WTC11 (cell line): ENCODE measurements around the gene CPNE1. TPM values are rescaled to one million over a fixed set of nuclear protein-coding genes. Genes with fewer than 3 reads are reported as not detected.

ENCODE experiments used
- ATAC-seq: fragments of 200-7000 bp; cut with Tn5 transposase; 2 replicates; pipeline ENCODE4 v1.10.0; 2021; ENCODE audit warnings: mild to moderate bottlenecking, moderate library complexity
- CTCF ChIA-PET: fragments of 300-600 bp; sonication (Branson Sonifier 250); formaldehyde crosslinking; loops from one replicate; lab custom pipeline; 2021; ENCODE audit warnings: antibody characterized with exemption; lab: Charles Lee
- POLR2A ChIA-PET: fragments of 350-600 bp; sonication (Branson Sonifier 250); formaldehyde crosslinking; loops from one replicate; lab custom pipeline; 2021; ENCODE audit warnings: antibody characterized with exemption; lab: Charles Lee
- DNase-seq: peaks from one replicate; pipeline ENCODE4 v3.0.0; 2021; ENCODE audit warnings: low spot score
- H3K27ac Mint-ChIP-seq: 2 replicates; pipeline ENCODE4 v1.8.0; 2021; ENCODE audit warnings: mixed read lengths
- H3K27me3 Mint-ChIP-seq: 2 replicates; pipeline ENCODE4 v1.8.0; 2021; ENCODE audit warnings: low read depth, mild to moderate bottlenecking, moderate library complexity, mixed read lengths
- H3K36me3 Mint-ChIP-seq: 2 replicates; pipeline ENCODE4 v1.8.0; 2021; ENCODE audit warnings: mixed read lengths
- H3K4me1 Mint-ChIP-seq: 2 replicates; pipeline ENCODE4 v1.8.0; 2022; ENCODE audit warnings: mixed read lengths
- H3K4me3 Mint-ChIP-seq: 2 replicates; pipeline ENCODE4 v1.8.0; 2021; ENCODE audit warnings: mild to moderate bottlenecking, moderate library complexity, mixed read lengths
- H3K9me3 Mint-ChIP-seq: 2 replicates; pipeline ENCODE4 v1.8.0; 2021; ENCODE audit warnings: mixed read lengths
- CREB1 ChIP-seq: sonication (generic); formaldehyde crosslinking; IDR thresholded peaks from 2 replicates; pipeline ENCODE4 v1.8.0; 2023; ENCODE audit warnings: mild to moderate bottlenecking, missing genetic modification reagents
- E2F4 ChIP-seq: sonication (generic); formaldehyde crosslinking; IDR thresholded peaks from 2 replicates; pipeline ENCODE4 v1.8.1; 2022; ENCODE audit warnings: low read depth, mild to moderate bottlenecking, moderate library complexity, missing genetic modification reagents, borderline replicate concordance
- JUN ChIP-seq: sonication (generic); formaldehyde crosslinking; IDR thresholded peaks from 2 replicates; pipeline ENCODE4 v1.8.0; 2023; ENCODE audit warnings: mild to moderate bottlenecking, missing genetic modification reagents
- KAT7 ChIP-seq: sonication (generic); formaldehyde crosslinking; IDR thresholded peaks from 2 replicates; pipeline ENCODE4 v1.8.1; 2023; ENCODE audit warnings: missing genetic modification reagents, mild to moderate bottlenecking, borderline replicate concordance
- NR2C2 ChIP-seq: sonication (generic); formaldehyde crosslinking; IDR thresholded peaks from 2 replicates; pipeline ENCODE4 v1.8.0; 2022; ENCODE audit warnings: mild to moderate bottlenecking, missing genetic modification reagents
- OVOL2 ChIP-seq: fragments of 250-450 bp; sonication (Bioruptor Pico); IDR thresholded peaks from 2 replicates; pipeline ENCODE4 v1.9.0; 2021; ENCODE audit warnings: mild to moderate bottlenecking, borderline replicate concordance
- ZBTB43 ChIP-seq: sonication (generic); formaldehyde crosslinking; IDR thresholded peaks from 2 replicates; pipeline ENCODE4 v1.8.1; 2023; ENCODE audit warnings: mild to moderate bottlenecking, missing genetic modification reagents
- total RNA-seq: library from RNA; stranded (reverse); gene quantifications from 3 replicates; pipeline ENCODE4 v1.2.3, GENCODE V29; 2021
- TF ChIP-seq, protein P1 (sequence below): sonication (generic); formaldehyde crosslinking; IDR thresholded peaks from 2 replicates; pipeline ENCODE4 v1.8.1; 2022; ENCODE audit warnings: missing genetic modification reagents, borderline replicate concordance
- TF ChIP-seq, protein P2 (sequence below): sonication (generic); formaldehyde crosslinking; IDR thresholded peaks from 2 replicates; pipeline ENCODE4 v1.8.0; 2022; ENCODE audit warnings: missing genetic modification reagents

Gene CPNE1
- total RNA-seq, 1 experiment from 2014 or later = 312 TPM

DNA sequence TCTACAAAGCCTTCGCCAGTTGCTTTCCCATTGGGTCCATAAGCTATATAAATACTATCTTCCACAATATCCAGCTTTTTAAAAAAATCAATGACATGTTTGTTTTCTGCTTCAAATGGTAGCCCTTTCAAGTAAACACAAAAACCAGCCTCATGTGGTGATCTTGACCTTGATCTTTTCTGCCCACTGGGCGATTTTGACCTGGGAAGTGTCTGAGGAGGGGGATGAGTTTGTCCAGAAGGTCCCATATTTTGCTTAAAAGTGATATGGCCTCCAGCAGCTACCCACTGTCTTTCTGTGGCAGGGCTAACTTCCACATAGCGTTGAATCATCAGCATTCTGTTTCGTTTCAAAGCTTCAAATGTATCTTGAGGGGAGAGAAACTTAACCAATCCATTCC is 10.8 kb downstream of the CPNE1 start:
- peaks cover 17% of the 10 kb centered on the region for H3K36me3 Mint-ChIP-seq
- peaks cover 11% of the 10 kb centered on the region for H3K4me1 Mint-ChIP-seq
- H3K27me3 Mint-ChIP-seq = no peaks in the 10 kb centered on the region
- DNase-seq (no peak), ATAC-seq (no peak)
- no peak for TF ChIP-seq JUN
- no peak for TF ChIP-seq NR2C2
- POLR2A ChIA-PET = no interaction called here
- CTCF ChIA-PET = no interaction called here
- no peaks in the 10 kb centered on the region for H3K9me3 Mint-ChIP-seq
- no peak overlapping the region for H3K27ac Mint-ChIP-seq
- no peak overlapping the region for H3K4me3 Mint-ChIP-seq

DNA sequence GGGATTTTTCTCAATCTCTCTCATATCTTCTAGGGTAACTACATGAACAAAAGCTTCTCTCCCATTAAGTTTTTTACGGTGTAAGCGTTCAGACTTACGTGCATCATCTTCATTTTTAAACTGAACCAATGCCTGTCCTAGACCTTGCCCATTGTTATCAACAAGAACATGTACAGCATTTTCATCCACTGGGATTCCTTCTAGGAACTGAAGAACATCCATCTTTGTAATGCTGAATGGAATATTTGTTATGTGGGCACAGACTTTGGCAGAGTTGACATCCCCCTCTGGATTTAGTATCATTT is 11.3 kb downstream of the CPNE1 start:
- TF ChIP-seq, protein P1, sequence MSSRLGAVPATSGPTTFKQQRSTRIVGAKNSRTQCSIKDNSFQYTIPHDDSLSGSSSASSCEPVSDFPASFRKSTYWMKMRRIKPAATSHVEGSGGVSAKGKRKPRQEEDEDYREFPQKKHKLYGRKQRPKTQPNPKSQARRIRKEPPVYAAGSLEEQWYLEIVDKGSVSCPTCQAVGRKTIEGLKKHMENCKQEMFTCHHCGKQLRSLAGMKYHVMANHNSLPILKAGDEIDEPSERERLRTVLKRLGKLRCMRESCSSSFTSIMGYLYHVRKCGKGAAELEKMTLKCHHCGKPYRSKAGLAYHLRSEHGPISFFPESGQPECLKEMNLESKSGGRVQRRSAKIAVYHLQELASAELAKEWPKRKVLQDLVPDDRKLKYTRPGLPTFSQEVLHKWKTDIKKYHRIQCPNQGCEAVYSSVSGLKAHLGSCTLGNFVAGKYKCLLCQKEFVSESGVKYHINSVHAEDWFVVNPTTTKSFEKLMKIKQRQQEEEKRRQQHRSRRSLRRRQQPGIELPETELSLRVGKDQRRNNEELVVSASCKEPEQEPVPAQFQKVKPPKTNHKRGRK (CRISPR knock-in tag) = no peak
- TF ChIP-seq, protein P2, sequence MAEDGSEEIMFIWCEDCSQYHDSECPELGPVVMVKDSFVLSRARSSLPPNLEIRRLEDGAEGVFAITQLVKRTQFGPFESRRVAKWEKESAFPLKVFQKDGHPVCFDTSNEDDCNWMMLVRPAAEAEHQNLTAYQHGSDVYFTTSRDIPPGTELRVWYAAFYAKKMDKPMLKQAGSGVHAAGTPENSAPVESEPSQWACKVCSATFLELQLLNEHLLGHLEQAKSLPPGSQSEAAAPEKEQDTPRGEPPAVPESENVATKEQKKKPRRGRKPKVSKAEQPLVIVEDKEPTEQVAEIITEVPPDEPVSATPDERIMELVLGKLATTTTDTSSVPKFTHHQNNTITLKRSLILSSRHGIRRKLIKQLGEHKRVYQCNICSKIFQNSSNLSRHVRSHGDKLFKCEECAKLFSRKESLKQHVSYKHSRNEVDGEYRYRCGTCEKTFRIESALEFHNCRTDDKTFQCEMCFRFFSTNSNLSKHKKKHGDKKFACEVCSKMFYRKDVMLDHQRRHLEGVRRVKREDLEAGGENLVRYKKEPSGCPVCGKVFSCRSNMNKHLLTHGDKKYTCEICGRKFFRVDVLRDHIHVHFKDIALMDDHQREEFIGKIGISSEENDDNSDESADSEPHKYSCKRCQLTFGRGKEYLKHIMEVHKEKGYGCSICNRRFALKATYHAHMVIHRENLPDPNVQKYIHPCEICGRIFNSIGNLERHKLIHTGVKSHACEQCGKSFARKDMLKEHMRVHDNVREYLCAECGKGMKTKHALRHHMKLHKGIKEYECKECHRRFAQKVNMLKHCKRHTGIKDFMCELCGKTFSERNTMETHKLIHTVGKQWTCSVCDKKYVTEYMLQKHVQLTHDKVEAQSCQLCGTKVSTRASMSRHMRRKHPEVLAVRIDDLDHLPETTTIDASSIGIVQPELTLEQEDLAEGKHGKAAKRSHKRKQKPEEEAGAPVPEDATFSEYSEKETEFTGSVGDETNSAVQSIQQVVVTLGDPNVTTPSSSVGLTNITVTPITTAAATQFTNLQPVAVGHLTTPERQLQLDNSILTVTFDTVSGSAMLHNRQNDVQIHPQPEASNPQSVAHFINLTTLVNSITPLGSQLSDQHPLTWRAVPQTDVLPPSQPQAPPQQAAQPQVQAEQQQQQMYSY = no peak
- TF ChIP-seq OVOL2 (no peak), KAT7 (CRISPR knock-in tag) (no peak), E2F4 (no peak)
- Mint-ChIP-seq H3K27me3 (no peaks in the 10 kb centered on the region), H3K9me3 (no peaks in the 10 kb centered on the region), H3K27ac (no peak overlapping the region), H3K4me1 (peaks cover 9% of the 10 kb centered on the region; the same call in 1 of the 2 replicates), H3K4me3 (no peak overlapping the region), H3K36me3 (peaks cover 20% of the 10 kb centered on the region)
- no peak for ATAC-seq
- DNase-seq = no peak
- CTCF ChIA-PET = no interaction called here
- POLR2A ChIA-PET = no interaction called here

DNA sequence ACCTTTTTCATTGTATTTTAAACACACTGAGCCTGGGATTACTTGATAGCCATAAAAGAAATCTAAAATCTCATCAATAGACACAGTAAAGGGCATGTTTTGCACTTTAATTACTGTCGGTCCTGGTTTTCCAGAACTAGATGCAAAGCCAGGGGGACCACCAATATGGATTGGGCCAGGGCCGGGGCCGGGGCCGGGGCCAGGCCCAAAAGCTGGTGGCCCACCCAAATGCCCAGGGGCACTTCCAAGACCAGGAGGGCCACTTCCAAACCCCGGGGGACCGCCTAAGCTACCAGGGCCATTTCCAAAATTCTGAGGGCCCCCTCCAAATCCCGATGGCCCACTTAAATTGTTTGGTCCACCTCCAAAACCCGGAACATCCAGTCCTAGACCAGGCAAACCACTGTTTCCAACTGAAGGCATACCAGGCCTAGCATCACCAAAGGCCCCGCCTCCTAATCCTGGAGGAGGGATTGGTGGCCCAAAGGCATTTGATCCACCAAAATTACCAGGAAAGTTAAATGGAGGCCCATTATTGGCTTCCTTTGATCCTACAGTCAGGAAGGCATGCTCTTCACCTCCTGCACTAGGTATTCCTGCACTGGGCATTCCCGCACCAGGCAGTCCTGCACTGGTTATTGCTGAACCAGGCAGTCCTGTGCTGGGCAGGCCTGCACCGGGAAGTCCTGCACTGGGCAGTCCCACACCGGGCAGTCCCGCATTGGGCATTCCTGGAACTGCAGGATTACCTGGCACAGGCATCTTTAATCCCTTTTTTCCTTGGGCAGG is 11.9 kb downstream of the CPNE1 start:
- H3K9me3 Mint-ChIP-seq = no peaks in the 10 kb centered on the region
- DNase-seq = no peak

More for the DNA sequence above, 11.9 kb downstream of the CPNE1 start:
- no peak for TF ChIP-seq CREB1
- TF ChIP-seq, protein P2 = 0 out of 2 replicates have a peak, but pooled peaks have one; percentile 20
- TF ChIP-seq NR2C2 = no peak
- TF ChIP-seq ZBTB43 (CRISPR knock-in tag) = no peak
- TF ChIP-seq, all 79 proteins: peak for 1
- CTCF ChIA-PET = interaction anchor here (1.7 kb wide), 1 partner anchor 33 kb away, joined by 4 read pairs; no protein-coding TSS in a partner anchor
- Mint-ChIP-seq H3K27me3 (no peaks in the 10 kb centered on the region), H3K27ac (no peak overlapping the region), H3K36me3 (peaks cover 25% of the 10 kb centered on the region), H3K4me1 (peaks cover 9% of the 10 kb centered on the region; the same call in 1 of the 2 replicates), H3K4me3 (no peak overlapping the region)
- ATAC-seq = peak; percentile 43
- POLR2A ChIA-PET = no interaction called here
